ENCODE measurements around the gene FYB2. TPM values are rescaled to one million over a fixed set of nuclear protein-coding genes. Genes with fewer than 3 reads are reported as not detected.

FYB2 gene
- total RNA-seq, 1 donor from 2014 or later = 0.14 TPM

DNA sequence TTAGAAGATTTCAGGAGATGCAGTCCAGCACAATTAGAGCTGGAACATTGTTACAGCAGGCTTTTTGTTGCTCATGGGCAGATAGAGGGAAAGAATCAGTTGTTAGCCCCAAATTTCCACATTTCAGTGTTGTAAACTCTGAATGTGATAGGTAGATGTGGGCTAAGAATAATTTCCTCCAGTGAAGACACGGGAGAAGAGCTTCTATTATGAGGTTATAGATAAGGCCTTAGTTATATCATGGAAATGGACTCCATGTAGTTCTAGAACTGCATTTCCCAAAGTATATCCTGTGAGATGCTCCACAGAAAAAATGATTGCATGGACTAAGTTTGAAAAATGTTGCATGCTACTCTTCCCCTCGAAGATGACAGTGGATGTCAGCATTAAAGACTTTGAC lies 109.2 kb downstream of the FYB2 start:
- Mint-ChIP-seq H3K4me1 (ENCODE audit: low read depth, unreplicated experiment) (peaks cover 23% of the 10 kb centered on the region), H3K27ac (ENCODE audit: unreplicated experiment) (peak overlapping the region; percentile 20), H3K9me3 (ENCODE audit: unreplicated experiment) (no peaks in the 10 kb centered on the region), H3K27me3 (ENCODE audit: low read depth, unreplicated experiment) (no peaks in the 10 kb centered on the region), H3K4me3 (ENCODE audit: unreplicated experiment) (no peak overlapping the region), H3K36me3 (ENCODE audit: low read depth, unreplicated experiment) (no peaks in the 10 kb centered on the region)
- Histone ChIP-seq H3K79me2 (ENCODE audit: insufficient read depth, low read length) (no peaks in the 10 kb centered on the region), H3K4me2 (ENCODE audit: low read length) (no peak overlapping the region), H3K4me3 (ENCODE audit: insufficient read depth, low read depth, low read length) (no peak overlapping the region), H3K9ac (ENCODE audit: low read length) (no peak overlapping the region), H2AFZ (ENCODE audit: low read depth, low read length) (no peak overlapping the region), H3K4me1 (ENCODE audit: insufficient read depth, low read length) (peaks cover 21% of the 10 kb centered on the region), H3K9me3 (ENCODE audit: insufficient read depth, low read depth, low read length) (no peaks in the 10 kb centered on the region), H3K27me3 (ENCODE audit: insufficient read depth, low read length) (no peaks in the 10 kb centered on the region), H3K27ac (ENCODE audit: low read depth, low read length) (no peak overlapping the region), H4K20me1 (ENCODE audit: insufficient read depth, low read length) (no peaks in the 10 kb centered on the region), H3K36me3 (ENCODE audit: insufficient read depth, low read length) (no peaks in the 10 kb centered on the region)
- DNase-seq (ENCODE audit: low read depth) = no peak
- no peak for FAIRE-seq
- TF ChIP-seq, protein P1, sequence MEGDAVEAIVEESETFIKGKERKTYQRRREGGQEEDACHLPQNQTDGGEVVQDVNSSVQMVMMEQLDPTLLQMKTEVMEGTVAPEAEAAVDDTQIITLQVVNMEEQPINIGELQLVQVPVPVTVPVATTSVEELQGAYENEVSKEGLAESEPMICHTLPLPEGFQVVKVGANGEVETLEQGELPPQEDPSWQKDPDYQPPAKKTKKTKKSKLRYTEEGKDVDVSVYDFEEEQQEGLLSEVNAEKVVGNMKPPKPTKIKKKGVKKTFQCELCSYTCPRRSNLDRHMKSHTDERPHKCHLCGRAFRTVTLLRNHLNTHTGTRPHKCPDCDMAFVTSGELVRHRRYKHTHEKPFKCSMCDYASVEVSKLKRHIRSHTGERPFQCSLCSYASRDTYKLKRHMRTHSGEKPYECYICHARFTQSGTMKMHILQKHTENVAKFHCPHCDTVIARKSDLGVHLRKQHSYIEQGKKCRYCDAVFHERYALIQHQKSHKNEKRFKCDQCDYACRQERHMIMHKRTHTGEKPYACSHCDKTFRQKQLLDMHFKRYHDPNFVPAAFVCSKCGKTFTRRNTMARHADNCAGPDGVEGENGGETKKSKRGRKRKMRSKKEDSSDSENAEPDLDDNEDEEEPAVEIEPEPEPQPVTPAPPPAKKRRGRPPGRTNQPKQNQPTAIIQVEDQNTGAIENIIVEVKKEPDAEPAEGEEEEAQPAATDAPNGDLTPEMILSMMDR (IDR thresholded peaks at IDR 0.05; ENCODE audit: insufficient read depth, low read depth, low read length) = no peak
- TF ChIP-seq EZH2 (IDR thresholded peaks at IDR 0.05; ENCODE audit: insufficient read depth, low read length) = no peak

DNA sequence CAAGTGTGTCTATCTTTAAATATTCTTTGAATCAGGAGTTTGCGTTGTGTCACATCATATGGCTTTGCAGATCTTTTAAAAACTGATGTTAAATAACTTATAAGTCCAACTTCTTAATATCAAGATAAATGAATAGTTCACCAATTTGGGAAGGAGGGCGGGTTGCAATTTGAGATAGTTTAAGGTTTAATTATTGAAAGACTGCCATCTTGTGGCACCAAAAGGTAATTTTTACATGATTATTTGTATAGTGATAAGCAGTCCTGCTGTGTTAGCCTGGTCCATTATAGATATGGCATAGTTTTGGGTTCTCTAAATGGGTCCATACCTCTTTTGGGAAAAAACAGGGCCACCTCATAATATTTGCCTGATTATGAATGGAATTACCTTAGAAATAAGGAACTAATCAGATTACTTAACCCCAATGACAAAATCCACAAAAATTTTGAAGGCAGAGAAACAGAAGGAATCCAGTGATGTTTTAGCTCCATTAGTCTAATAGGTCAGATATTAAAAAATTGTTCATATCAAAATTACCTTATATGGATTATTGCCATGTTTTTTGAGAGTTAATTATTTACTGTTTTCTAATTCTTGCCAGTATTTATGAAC lies 109.8 kb downstream of the FYB2 start:
- H2AFZ ChIP-seq (ENCODE audit: low read depth, low read length) = no peak overlapping the region
- Mint-ChIP-seq H3K4me1 (ENCODE audit: low read depth, unreplicated experiment) (peaks cover 23% of the 10 kb centered on the region), H3K27ac (ENCODE audit: unreplicated experiment) (no peak overlapping the region), H3K36me3 (ENCODE audit: low read depth, unreplicated experiment) (no peaks in the 10 kb centered on the region), H3K9me3 (ENCODE audit: unreplicated experiment) (no peaks in the 10 kb centered on the region), H3K4me3 (ENCODE audit: unreplicated experiment) (no peak overlapping the region), H3K27me3 (ENCODE audit: low read depth, unreplicated experiment) (no peaks in the 10 kb centered on the region)
- no peak overlapping the region for H3K27ac ChIP-seq (ENCODE audit: low read depth, low read length)
- no peaks in the 10 kb centered on the region for H3K79me2 ChIP-seq (ENCODE audit: insufficient read depth, low read length)
- FAIRE-seq = peak; percentile 87
- H3K4me1 ChIP-seq (ENCODE audit: insufficient read depth, low read length) = peaks cover 21% of the 10 kb centered on the region
- H3K9me3 ChIP-seq (ENCODE audit: insufficient read depth, low read depth, low read length) = no peaks in the 10 kb centered on the region
- H3K27me3 ChIP-seq (ENCODE audit: insufficient read depth, low read length) = no peaks in the 10 kb centered on the region
- H3K4me2 ChIP-seq (ENCODE audit: low read length) = no peak overlapping the region
- no peaks in the 10 kb centered on the region for H4K20me1 ChIP-seq (ENCODE audit: insufficient read depth, low read length)
- peak; percentile 23 for DNase-seq (ENCODE audit: low read depth)
- no peak overlapping the region for H3K4me3 ChIP-seq (ENCODE audit: insufficient read depth, low read depth, low read length)
- H3K36me3 ChIP-seq (ENCODE audit: insufficient read depth, low read length) = no peaks in the 10 kb centered on the region
- TF ChIP-seq EZH2 (IDR thresholded peaks at IDR 0.05; ENCODE audit: insufficient read depth, low read length) = no peak
- TF ChIP-seq, protein P1 (IDR thresholded peaks at IDR 0.05; ENCODE audit: insufficient read depth, low read depth, low read length) = peak; percentile 58
- H3K9ac ChIP-seq (ENCODE audit: low read length) = no peak overlapping the region

DNA sequence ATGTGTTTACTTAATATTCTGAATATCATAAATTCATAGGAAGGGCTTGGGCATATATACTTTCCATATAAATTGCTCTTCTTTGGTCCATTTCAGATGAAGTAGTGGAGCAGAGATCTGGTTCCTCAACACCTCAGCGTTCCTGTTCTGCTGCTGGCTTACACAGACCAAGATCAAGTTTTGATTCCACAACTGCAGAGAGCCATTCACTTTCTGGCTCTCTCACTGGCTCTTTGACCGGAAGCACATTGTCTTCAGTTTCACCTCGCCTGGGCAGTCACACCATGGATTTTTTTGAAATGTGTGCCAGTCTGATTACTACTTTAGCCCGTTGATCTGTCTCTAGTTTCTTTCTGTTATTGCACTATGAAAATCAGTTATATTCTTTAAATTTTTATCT lies 111.8 kb downstream of the FYB2 start:
- Mint-ChIP-seq H3K27ac (ENCODE audit: unreplicated experiment) (no peak overlapping the region), H3K4me1 (ENCODE audit: low read depth, unreplicated experiment) (peaks cover 23% of the 10 kb centered on the region), H3K9me3 (ENCODE audit: unreplicated experiment) (no peaks in the 10 kb centered on the region), H3K27me3 (ENCODE audit: low read depth, unreplicated experiment) (no peaks in the 10 kb centered on the region), H3K4me3 (ENCODE audit: unreplicated experiment) (no peak overlapping the region), H3K36me3 (ENCODE audit: low read depth, unreplicated experiment) (no peaks in the 10 kb centered on the region)
- H3K36me3 ChIP-seq (ENCODE audit: insufficient read depth, low read length) = no peaks in the 10 kb centered on the region
- H3K27ac ChIP-seq (ENCODE audit: low read depth, low read length) = no peak overlapping the region
- H3K4me1 ChIP-seq (ENCODE audit: insufficient read depth, low read length) = peaks cover 21% of the 10 kb centered on the region
- no peak overlapping the region for H3K9ac ChIP-seq (ENCODE audit: low read length)
- H4K20me1 ChIP-seq (ENCODE audit: insufficient read depth, low read length) = no peaks in the 10 kb centered on the region
- no peak for DNase-seq (ENCODE audit: low read depth)
- H2AFZ ChIP-seq (ENCODE audit: low read depth, low read length) = no peak overlapping the region
- no peak overlapping the region for H3K4me3 ChIP-seq (ENCODE audit: insufficient read depth, low read depth, low read length)
- no peak for TF ChIP-seq EZH2 (IDR thresholded peaks at IDR 0.05; ENCODE audit: insufficient read depth, low read length)
- TF ChIP-seq, protein P1 (IDR thresholded peaks at IDR 0.05; ENCODE audit: insufficient read depth, low read depth, low read length) = no peak
- peaks cover 3% of the 10 kb centered on the region for H3K9me3 ChIP-seq (ENCODE audit: insufficient read depth, low read depth, low read length)
- no peaks in the 10 kb centered on the region for H3K27me3 ChIP-seq (ENCODE audit: insufficient read depth, low read length)
- no peak overlapping the region for H3K4me2 ChIP-seq (ENCODE audit: low read length)
- no peaks in the 10 kb centered on the region for H3K79me2 ChIP-seq (ENCODE audit: insufficient read depth, low read length)
- no peak for FAIRE-seq
